ENCODE data around the gene ERGIC3. TPM values are rescaled to one million over a fixed set of nuclear protein-coding genes. Genes with fewer than 3 reads are reported as not detected.

Gene ERGIC3
- total and polyA plus RNA-seq, 2 of the 13 experiments (the other 11 are each of a cell fraction or from before 2014, with no cell fraction given): 407 to 670 TPM

DNA sequence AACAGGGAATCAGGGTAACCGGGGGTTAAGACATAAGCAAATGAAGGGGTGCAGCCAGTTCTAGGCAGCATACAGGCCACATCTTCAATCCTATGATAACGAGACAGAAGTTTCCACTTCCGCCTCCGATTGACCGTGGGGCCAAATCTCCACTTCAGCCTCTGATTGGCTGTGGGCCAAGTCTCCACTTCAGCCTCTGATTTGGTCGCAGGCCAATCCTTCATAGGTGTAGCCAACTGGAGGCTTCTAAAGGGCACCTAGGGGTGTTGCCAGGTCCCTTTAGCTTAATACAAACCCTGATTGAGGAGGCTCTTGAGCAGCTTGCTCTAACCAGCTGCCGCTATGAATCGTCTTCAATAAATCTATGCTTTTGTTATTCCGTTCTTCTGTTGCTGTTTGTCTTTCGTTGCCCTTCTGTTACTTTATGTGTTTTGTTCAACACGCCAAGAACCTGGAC lies 2.1 kb upstream of the ERGIC3 start:
- H3K4me1 ChIP-seq (ENCODE audit: insufficient read depth, low read length): peaks cover 29% of the 10 kb centered on the region
- H3K9me3 ChIP-seq (ENCODE audit: low read length): no peaks in the 10 kb centered on the region
- H4K20me1 ChIP-seq (ENCODE audit: insufficient read depth, low read length): no peaks in the 10 kb centered on the region
- H3K27me3 ChIP-seq (ENCODE audit: control insufficient read depth in 1 of 2, insufficient read depth in 2 of 2, low read length in 2 of 2): no peaks in the 10 kb centered on the region
- peak overlapping the region; percentile 74 for H3K4me2 ChIP-seq (ENCODE audit: low read depth, low read length)
- in situ Hi-C loops (cut with HindIII; ENCODE audit: extremely low pct_ligation_motif_present, low pct_unique_long_range_greater_than_20kb): no loop called here
- peaks cover 11% of the 10 kb centered on the region for H3K79me2 ChIP-seq (ENCODE audit: insufficient read depth, low read length)
- H3K36me3 ChIP-seq (replicated peaks in 1 of 2; ENCODE audit: control insufficient read depth in 1 of 2, insufficient read depth in 2 of 2, low read length in 2 of 2): peaks cover 5 to 7% of the 10 kb centered on the region in 2 experiments; a peak in 2 of 5 replicates
- POLR2A ChIA-PET: interaction anchor here (0.6 to 4.0 kb wide), 10 partner anchors 9 to 414 kb away, joined by 3 to 37 read pairs (median 5); partner anchors contain the start of genes CEP250, RBM39 and SCAND1
- no TSS peak for BruUV-seq (replicated peaks)
- 30% methylated on average over 10 of the region's 11 CpGs for WGBS (ENCODE audit: low lambda C conversion rate)
- FAIRE-seq (peak; percentile 85), ATAC-seq (peak; percentile 81), DNase-seq (ENCODE audit: low spot score) (peak; percentile 97)
- H3K27ac ChIP-seq (ENCODE audit: extremely low read length, insufficient read depth, low read length): no peak overlapping the region
- CTCF ChIA-PET (ENCODE audit: low intra/inter-chr PET ratio, low total read pairs): no interaction called here
- H2AFZ ChIP-seq (ENCODE audit: low read length): peak overlapping the region; percentile 99
- intact Hi-C loops (cut with micrococcal nuclease; ENCODE audit: unreplicated experiment): loop anchor here (5.0 kb wide), 2 partner anchors 72 to 78 kb away; partner anchors contain the start of gene SPAG4
- peak overlapping the region; percentile 54 to 71 (median 60) for H3K4me3 ChIP-seq (replicated peaks in 1 of 3; ENCODE audit: insufficient read depth in 1 of 3, low read depth in 2 of 3, low read length in 3 of 3)
- peak overlapping the region; percentile 65 for H3K9ac ChIP-seq (ENCODE audit: insufficient read depth, low read depth, low read length)
- TF ChIP-seq TEAD3 (CRISPR knock-in tag; optimal IDR thresholded peaks at IDR 0.05; ENCODE audit: borderline replicate concordance) (peak; percentile 30), STAG1 (CRISPR knock-in tag; IDR thresholded peaks at IDR 0.05) (no peak), ZNF251 (CRISPR knock-in tag; IDR thresholded peaks at IDR 0.05) (no peak), ZNF761 (CRISPR knock-in tag; conservative IDR thresholded peaks at IDR 0.05) (peak; percentile 43; the same call in 1 of the 2 replicates), HNRNPH1 (optimal IDR thresholded peaks at IDR 0.05; ENCODE audit: low read depth, low read length) (no peak), ZNF891 (CRISPR knock-in tag; IDR thresholded peaks at IDR 0.05) (no peak), SNRNP70 (IDR thresholded peaks at IDR 0.05; ENCODE audit: low read depth, low read length) (no peak), REPIN1 (CRISPR knock-in tag; IDR thresholded peaks at IDR 0.05; ENCODE audit: borderline replicate concordance, low read depth) (no peak), FOXO1 (CRISPR knock-in tag; IDR thresholded peaks at IDR 0.05) (no peak), TAF15 (IDR thresholded peaks at IDR 0.05; ENCODE audit: low read depth, low read length, poor library complexity, severe bottlenecking) (no peak), ZFP82 (CRISPR knock-in tag; IDR thresholded peaks at IDR 0.05; ENCODE audit: borderline replicate concordance) (no peak), GATAD1 (CRISPR knock-in tag; IDR thresholded peaks at IDR 0.05) (peak; percentile 66), ZNF543 (CRISPR knock-in tag; IDR thresholded peaks at IDR 0.05) (no peak), HNRNPK (IDR thresholded peaks at IDR 0.05; ENCODE audit: low read depth, low read length, poor library complexity, severe bottlenecking) (no peak), GFI1 (CRISPR knock-in tag; IDR thresholded peaks at IDR 0.05; ENCODE audit: borderline replicate concordance) (no peak; the same call in 1 of the 2 replicates), ZNF691 (CRISPR knock-in tag; IDR thresholded peaks at IDR 0.05; ENCODE audit: borderline replicate concordance, low read depth) (no peak), SAP130 (CRISPR knock-in tag; IDR thresholded peaks at IDR 0.05; ENCODE audit: low read depth) (peak; percentile 83), FOSL1 (CRISPR knock-in tag; IDR thresholded peaks at IDR 0.05; ENCODE audit: borderline replicate concordance) (no peak), KDM1A (CRISPR knock-in tag; IDR thresholded peaks at IDR 0.05) (no peak), ZSCAN5A (CRISPR knock-in tag; IDR thresholded peaks at IDR 0.05; ENCODE audit: borderline replicate concordance) (no peak), TFDP1 (CRISPR knock-in tag; IDR thresholded peaks at IDR 0.05; ENCODE audit: borderline replicate concordance) (no peak)
- TF ChIP-seq, protein P1, sequence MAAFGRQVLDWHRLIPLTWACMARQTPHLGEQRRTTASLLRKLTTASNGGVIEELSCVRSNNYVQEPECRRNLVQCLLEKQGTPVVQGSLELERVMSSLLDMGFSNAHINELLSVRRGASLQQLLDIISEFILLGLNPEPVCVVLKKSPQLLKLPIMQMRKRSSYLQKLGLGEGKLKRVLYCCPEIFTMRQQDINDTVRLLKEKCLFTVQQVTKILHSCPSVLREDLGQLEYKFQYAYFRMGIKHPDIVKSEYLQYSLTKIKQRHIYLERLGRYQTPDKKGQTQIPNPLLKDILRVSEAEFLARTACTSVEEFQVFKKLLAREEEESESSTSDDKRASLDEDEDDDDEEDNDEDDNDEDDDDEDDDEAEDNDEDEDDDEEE (CRISPR knock-in tag; IDR thresholded peaks at IDR 0.05): no peak
